GM18907 (cell line): ENCODE results near the gene ELP5.

Source experiments
- ATAC-seq: cut with Tn5 transposase; IDR thresholded peaks from one replicate; pipeline ENCODE4 v1.9.1; 2021; ENCODE audit warnings: mild to moderate bottlenecking, moderate library complexity; ENCODE audit not compliant: unreplicated experiment

The ELP5 gene

DNA sequence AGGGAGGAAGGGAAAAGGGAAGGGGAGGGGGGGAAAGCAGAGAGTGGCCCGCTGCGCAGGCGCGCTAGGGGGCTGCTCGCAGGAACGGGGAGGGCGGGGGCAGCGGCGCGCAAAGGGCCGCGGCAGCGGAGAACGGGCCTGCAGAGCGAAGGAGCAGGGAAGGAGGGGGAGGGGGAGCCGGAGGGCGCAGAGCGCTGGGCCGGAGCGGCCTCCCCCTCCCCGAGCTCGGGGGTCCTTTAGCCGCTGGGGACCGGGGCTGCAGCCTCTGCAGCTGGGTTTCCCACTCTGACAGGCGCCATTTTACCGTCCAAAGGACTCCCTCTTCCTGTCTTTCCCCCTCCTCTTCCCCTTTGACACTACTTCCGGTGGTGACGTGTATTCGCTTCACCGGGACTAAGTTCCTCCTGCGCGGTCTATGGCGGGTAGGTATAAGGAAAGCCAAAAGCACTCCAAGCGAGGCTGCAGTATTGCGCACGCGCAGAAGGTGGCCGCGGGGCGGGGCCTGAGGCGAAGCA is 297 bp upstream of the ELP5 start, which contains the start of gene CTDNEP1:
Gene CTDNEP1, minus strand, starts transcription at position 74 of the 515 bp plus-strand sequence. CDS start 438 bp downstream, outside the sequence.
- ATAC-seq: peak; percentile 84

DNA sequence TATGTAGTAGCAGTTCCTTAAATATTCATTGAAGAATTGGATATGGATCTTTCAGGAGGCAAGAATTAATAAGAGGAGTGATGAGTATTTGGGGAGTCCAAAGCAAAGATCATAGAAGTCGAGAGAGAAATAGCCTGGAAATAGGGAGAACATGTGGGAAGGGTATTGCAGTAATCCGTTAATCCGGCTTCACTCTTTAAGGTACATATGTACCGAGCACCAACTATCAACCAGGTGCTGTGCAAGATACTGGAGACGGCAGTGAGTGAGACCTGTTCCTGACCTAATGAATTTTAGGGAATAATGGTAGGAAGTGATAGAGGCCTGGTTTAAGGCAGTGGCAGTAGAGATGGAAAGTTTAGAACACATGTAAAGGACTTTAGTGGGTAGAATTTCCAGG is 1.1 kb downstream of the ELP5 start:
- ATAC-seq: no peak

DNA sequence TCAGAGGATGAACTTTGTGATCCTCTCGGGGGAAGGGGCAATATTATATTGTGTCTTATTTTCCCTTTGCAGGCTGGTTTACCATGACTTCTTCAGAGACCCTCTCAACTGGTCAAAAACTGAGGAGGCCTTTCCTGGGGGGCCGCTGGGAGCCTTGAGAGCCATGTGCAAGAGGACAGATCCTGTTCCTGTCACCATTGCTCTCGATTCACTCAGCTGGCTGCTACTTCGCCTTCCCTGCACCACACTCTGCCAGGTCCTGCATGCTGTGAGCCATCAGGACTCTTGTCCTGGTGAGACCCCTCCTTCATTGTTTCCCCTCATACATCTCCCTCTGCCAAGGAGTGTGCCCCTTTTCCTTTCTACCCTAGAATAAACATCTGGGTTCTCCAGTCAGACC is 2.5 kb downstream of the ELP5 start:
- no peak for ATAC-seq

DNA sequence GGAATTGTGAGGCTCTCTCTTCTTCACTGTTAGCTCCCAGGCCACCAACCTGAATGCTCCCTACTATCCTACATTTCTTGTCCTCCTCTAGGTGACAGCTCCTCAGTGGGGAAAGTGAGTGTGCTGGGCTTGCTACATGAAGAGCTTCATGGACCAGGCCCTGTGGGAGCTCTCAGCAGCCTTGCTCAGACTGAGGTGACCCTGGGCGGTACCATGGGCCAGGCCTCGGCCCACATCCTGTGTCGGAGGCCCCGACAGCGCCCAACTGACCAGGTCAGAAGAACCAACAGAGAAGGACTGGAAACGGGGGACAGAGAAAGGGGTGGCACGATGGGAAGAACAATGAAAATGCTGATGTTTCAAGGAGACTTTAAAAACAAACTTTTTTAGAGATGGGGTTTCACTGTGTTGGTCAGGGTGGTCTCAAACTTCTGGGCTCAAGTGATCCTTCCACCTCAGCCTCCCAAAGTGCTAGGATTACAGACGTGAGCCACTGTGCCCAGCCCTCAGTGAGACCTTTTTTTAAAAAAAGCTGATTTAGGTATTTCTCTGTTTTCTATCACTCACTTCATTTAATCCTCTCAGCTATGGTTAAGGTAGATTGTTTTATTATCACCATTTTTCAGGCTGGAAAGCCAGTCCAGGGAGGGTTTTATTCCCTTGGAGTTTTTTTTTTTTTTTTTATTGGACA is 4.9 kb downstream of the ELP5 start:
- no peak for ATAC-seq

DNA sequence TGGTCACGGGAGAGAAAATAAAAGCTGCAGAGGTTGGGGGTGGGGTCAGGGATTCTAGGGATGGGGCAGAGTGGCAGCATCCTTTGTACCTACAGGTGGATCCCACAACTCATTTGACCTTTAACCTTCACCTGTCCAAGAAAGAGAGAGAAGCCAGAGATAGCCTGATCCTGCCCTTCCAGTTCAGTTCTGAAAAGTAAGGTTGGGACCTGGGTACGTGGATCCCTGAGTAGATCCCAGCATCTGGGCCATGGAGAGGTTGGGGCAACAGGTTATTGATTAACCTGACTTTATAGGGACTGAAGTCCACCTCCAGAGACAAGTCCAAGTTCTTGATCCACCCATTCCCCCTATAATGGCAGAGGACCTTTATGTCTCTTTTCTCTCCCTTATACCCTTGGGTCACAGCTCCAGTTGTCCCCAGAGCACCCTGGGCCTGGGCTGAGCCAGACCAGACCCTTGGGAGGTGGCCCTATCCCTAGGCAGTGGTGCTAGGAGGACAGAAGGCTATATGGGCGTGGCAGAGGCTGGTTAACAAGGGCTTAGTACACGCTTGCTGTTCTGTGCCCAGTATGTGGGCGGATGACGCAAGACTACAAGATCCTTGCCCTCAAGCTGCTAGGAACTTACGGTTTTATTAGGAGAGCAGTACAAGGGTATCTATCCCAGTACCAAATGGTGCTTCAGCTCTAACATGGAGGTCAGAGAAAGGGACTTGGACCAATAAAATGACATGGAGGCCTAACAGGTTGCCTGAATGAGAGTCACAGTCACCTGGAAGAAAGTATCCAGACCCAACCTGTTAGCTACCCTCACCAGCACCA is 6.9 kb downstream of the ELP5 start:
- no peak for ATAC-seq

DNA sequence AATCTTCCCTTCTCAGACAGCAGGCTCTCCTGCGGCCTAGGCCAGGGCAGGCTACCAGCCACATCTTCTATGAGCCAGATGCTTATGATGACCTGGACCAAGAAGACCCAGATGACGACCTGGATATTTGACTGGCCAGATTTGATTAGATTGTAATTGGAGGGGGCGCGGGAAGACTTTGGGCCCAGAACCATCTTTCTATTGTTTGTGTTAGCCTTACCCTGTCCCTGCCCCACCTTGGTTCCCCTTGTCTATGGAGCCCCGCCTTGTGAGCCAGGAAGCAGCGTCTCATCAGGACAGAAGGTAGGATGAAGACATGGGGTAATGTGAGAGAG is 7.5 kb downstream of the ELP5 start:
- ATAC-seq: no peak

DNA sequence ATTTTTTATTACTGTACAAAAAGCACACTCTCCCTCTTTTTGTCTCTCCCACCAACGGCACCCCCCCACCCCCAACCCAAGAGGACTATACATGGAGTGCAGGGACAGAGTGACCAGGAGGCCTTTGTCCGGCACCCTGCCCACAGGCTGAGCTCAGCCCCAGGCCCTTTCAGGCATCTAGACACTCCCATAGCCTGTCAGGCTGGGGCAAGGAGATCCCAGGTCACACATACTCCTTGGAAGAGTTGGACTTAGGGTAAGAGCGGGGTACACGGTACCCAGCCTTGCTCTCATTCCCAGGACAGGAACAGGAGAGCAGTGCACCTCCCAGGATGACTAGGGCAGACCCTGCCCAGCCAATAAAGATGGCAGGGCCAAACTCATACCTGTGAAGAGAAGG is 8.1 kb downstream of the ELP5 start:
- no peak for ATAC-seq

DNA sequence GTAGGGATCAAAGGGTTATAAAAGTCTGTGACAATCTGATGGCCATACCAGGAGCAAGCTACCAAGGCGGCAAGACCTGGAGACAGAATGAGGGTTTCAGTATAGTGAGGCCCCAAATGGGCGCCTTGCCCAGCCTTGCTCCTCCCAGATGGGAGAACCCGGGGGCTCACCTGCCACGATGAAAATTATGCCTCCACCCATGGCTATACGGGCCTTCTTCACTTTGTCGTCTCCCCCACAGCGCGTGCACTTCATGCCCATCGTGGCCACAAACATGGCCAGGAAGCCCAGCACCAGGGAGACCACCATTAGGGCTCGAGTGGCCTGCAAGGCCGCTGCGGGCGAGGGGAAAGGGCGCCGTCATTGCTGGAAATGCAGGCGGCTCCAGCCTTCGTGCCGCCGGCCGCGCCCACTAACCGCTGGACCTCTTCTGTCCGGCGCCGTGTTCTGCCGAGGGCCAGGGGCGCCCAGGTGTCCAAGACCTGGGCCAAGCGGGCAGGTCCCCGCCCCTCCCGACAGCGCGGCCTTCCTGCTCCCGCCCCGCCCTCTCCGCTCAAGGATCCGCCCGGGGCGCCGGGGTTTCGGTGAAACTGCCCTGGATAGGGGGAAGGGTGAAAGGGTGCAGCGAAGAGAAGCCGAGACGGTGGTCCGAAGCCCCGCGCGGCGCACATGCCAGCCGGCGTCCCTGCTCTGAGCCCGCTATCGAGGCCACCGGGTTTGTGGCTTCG is 8.8 kb downstream of the ELP5 start:
- no peak for ATAC-seq

DNA sequence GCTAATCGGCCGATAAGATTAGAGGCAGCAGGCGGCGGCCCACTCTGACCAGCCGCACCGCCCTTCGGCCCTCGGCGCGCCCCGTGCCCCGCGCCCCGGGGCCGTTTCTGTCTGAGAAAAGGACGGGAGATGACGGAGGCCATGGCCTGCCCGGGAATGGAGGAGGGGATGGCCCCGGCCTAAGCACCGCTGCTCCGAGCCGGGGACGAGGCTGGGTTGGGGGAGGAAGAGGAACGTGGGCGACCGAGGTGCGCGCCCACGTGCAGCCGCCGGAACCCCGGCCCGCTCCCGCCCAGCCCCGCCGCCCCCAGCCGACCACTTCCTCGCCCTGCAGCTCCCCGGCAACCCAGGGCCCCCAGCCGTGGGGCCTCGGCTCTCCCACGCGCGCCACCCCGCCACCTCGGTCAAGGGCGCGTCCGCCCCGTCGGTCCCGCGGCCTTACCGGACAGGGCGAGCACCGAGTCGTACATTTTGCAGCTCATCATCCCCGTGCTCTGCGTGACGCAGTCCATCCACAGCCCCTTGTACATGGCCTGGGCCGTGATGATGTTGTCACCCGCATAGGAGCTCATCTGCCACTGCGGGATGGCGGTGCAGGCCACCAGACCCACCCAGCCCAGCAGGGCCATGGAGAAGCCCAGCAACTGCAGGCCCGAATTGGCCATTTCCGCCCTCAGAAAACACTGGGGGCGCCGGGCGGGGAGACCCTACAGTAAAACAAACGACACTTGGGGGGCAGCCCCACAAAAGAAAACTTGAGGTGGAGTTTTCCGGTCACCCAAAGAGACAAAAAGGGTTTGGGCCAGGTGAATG is 9.6 kb downstream of the ELP5 start:
- no peak for ATAC-seq

DNA sequence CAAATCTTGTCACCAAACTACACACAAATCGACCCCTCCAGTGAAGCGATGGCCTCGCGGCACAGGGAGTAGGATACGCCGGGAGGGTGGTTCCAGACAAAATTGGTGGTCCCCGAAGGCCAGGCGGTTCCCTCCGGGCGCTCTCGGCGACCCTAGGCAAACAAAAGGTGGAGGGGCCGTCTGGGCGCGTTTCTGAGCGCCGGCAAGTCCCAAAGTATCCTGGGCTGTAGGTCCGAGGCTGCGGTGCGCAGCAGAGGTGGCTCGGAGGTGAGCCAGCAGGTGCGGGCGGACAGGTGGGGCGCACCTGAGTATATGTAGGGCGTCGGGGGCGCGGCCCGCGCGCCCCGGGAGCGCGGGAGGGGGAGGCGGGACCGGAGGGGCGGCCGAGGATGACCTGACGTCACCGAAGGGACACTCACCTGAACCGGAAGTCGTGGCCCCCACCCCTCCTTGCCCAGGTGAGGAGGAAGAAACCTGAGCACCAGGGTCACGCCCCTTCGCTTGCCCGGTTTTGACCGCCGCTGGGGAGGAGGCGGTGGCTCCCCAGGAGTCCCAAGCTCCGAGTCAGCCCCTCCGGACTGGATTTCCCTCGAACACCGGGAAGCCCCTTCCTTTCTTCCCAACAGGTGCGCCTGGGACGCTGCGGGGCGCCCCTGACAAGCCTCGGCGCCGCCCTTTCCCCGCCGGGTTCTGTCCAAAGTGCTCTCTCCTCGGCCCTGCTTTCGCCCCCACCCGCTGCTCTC is 10.3 kb downstream of the ELP5 start, which contains the start of gene CLDN7:
Gene CLDN7, minus strand, starts transcription at position 287 of the 743 bp plus-strand sequence. CDS start 435 bp downstream, outside the sequence.
- no peak for ATAC-seq

DNA sequence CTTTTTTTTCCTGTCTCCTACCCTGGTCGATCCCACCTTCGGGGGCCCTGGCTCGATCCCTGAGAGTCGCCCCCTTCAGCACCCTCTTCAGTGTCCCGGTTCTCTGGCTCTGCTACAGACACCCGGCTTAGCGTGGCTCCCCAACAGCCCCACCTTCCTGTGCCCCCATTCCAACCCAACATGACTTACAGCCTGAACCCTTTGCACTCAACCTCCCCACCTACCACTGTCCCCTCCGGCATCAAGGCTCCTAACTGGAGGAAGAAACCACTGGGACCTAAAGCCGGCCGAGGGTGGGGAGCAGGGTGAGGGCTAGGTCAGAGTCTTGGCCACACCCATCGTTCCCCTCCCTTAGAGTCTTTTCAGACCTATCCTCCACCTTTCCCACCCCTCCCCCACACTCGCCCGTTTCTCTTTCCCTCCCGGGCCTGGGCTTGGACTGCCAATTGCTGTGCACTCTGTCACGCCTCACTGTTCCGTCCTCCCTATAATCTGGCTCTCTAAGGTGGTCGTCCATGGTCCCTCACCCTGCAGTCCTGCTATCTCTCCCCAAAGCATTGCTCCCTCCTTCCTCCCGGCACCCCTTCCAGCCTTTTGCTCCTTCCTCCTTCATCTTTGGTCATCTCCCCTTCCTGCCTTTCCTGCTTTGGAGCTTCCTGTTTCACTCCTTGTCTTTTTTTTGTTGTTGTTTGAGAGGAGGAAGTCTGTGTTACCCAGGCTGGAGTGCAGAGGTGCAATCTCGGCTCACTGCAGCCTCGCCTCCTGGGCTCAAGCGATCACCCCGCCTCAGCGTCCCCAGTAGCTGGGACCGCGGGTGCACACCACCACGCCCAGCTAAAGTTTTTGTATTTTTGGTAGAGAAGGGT is 11.2 kb downstream of the ELP5 start:
- ATAC-seq: no peak

DNA sequence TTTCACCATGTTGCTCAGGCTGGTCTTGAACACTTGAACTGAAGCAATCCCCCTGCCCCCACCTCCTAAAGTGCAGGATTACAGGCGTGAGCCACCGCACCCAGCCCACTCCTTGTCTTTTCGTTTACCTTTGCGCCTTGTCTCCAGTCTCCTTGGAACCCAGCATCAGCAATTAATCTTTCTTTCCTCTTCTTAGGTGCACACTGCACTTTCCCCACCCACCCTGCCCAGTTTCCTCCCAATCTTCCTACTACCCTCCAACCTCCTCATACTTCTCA is 11.7 kb downstream of the ELP5 start:
- ATAC-seq: no peak

DNA sequence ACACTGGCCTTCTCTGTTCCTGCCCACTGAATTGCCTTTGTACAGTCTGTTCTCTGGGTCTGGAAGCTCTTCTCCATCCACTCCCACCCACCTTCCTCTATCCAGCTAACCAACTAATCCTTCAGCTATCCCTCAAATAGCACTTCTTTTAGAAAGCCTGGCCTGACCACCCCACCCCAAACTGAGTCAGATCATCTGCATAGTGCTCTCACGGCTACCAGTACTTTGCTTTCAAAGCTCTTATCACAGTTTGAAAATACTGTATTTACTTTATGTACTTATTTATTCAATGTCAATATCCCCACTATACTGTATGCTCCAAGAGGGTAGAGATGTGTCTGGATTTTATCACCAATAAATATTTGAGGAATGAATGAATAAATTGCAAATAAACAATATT is 14.8 kb downstream of the ELP5 start:
- ATAC-seq: no peak

DNA sequence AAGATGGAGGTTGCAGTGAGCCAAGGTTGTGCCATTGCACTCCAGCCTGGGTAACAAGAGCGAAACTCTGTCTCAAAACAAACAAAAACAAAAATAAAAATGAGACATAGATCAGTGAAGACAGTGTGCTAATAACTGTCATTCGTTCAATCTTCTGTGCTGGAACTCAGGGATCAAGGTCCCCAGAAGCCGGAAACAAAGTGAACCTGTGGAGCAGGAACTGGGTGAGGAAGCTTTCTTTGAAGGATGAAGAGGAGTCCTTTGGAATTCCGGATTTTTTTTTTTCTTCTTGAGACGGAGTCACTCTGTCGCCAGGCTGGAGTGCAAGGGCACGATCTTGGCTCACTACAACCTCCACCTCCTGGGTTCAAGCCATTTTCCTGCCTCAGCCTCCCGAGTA is 27.4 kb downstream of the ELP5 start:
- ATAC-seq: no peak

DNA sequence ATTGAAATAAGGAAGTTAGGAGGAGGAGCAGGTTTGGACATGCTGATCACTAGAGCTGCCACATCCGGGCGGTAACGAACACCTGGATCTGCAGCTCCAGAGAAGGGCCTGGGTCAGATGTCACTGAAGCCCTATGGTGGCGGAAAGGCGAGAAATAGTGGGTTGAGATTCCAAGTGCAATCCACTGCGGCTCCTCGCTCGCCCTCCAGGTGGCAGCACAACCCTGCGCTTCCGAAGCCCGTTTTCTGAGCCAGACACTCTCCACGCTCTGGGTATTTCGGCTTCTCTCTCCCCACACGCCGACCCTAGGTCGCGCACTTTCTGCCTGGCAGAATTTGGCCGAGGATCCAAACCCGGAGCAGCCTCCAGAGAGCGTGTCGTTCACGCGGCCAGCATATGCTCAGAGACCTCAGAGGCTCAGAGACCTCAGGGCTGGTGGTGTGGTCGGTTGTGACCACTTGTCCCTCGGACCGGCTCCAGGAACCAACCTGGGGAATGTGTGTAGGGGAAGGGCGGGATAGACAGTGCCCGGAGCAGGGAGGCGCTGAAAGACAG is 28.6 kb downstream of the ELP5 start:
- ATAC-seq: peak; percentile 61

DNA sequence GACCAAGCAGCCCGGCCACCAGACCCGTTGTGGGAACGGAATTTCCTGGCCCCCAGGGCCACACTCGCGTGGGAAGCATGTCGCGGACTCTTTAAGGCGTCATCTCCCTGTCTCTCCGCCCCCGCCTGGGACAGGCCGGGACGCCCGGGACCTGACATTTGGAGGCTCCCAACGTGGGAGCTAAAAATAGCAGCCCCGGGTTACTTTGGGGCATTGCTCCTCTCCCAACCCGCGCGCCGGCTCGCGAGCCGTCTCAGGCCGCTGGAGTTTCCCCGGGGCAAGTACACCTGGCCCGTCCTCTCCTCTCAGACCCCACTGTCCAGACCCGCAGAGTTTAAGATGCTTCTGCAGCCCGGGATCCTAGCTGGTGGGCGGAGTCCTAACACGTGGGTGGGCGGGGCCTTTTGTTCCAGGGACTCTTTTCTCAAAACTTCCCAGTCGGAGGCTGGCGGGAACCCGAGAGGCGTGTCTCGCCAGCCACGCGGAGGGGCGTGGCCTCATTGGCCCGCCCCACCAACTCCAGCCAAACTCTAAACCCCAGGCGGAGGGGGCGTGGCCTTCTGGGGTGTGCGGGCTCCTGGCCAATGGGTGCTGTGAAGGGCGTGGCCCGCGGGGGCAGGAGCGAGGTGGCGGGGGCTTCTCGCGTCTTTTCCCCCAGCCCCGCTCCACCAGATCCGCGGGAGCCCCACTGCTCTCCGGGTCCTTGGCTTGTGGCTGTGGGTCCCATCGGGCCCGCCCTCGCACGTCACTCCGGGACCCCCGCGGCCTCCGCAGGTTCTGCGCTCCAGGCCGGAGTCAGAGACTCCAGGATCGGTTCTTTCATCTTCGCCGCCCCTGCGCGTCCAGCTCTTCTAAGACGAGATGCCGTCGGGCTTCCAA is 29.3 kb downstream of the ELP5 start, which contains the start of gene SLC2A4:
Gene SLC2A4, plus strand, starts transcription at position 645 of the 879 bp plus-strand sequence. Its CDS starts 217 bp downstream, at position 862.
- peak; percentile 54 for ATAC-seq

DNA sequence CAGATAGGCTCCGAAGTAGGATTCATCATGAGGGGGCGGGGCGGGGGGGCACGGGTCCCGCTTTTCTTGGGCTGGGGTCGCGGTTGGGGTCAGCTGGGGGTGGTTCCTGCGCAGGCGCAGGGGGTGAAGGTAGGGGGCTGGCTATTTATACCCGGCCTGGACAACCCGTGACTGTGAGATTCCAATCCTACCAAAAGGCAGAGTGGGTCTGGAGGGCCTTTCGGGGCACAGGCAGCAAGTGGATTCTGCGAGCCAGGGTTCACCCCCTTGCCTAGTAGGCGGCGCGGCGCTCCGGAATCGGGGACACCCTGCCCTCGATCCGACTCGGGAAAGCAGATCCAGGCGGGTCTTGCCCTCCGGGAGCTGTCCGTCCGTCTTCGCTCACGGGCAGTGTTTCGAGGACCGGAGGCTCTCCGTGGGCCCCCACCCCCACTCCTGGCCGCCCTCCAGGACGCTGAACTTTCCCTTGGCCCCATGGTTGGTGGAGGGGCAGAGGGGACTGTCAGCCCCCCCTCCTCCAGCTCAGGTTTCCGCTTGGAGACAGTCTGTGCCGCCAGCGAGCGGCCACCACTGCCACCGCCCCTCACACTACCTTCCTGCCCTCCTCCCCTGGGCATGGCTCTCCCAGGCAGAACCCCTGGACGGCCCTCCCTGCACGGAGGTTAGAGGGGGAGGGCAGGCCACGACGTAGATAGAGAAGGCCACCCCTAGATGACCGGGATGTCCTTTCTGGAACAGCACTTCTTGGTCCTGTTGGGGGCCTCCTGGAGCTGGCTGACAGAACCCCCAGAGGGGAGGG is 30.1 kb downstream of the ELP5 start:
- no peak for ATAC-seq
